IMR-90 (cell line): ENCODE measurements around the gene MYO10. TPM values are rescaled to one million over a fixed set of nuclear protein-coding genes. Genes with fewer than 3 reads are reported as not detected.

Experiments used
- ATAC-seq: fragments of 200-7000 bp; cut with Tn5 transposase; 2 replicates; pipeline ENCODE4 v1.9.1; 2020; ENCODE audit warnings: low read depth, mild to moderate bottlenecking, moderate library complexity
- BruUV-seq: library from RNA; stranded (reverse); fragments of 400-500 nt; replicated peaks from 2 replicates; lab custom pipeline; 2021; lab: Mats Ljungman, UMichigan
- CTCF ChIA-PET: fragments of 300-600 bp; formaldehyde crosslinking; extraction: SDS; loops from one replicate; lab custom pipeline; 2021; ENCODE audit warnings: antibody characterized with exemption; lab: Yijun Ruan, JAX
- POLR2A ChIA-PET: fragments of 300-600 bp; sonication (Branson Sonifier 250); formaldehyde crosslinking; loops from one replicate; lab custom pipeline; 2022; ENCODE audit warnings: antibody characterized with exemption; ENCODE audit not compliant: unreplicated experiment; lab: Charles Lee
- DNase-seq: peaks from one replicate; pipeline ENCODE4 v3.0.0; 2013
- H2AFZ ChIP-seq: replicated peaks from 2 replicates; pipeline ENCODE3; 2013; ENCODE audit warnings: low read length, mild to moderate bottlenecking; ENCODE audit not compliant: poor library complexity
- H2AK5ac ChIP-seq: 2 replicates; pipeline ENCODE4 v1.6.1; 2013; ENCODE audit warnings: low read depth, low read length, inconsistent platforms
- H2AK9ac ChIP-seq: replicated peaks from 2 replicates; pipeline ENCODE3; 2013; ENCODE audit warnings: mild to moderate bottlenecking, low read depth, low read length, moderate library complexity; ENCODE audit not compliant: poor library complexity
- H2BK120ac ChIP-seq: 2 replicates; pipeline ENCODE4 v1.6.1; 2013; ENCODE audit warnings: low read depth, low read length, inconsistent platforms
- H2BK15ac ChIP-seq: 3 replicates; pipeline ENCODE4 v1.6.1; 2013; ENCODE audit warnings: low read depth, low read length, inconsistent platforms
- H2BK20ac ChIP-seq: 2 replicates; pipeline ENCODE4 v1.6.1; 2013; ENCODE audit warnings: low read depth, mild to moderate bottlenecking, inconsistent platforms, low read length, moderate library complexity
- H2BK5ac ChIP-seq: 2 replicates; pipeline ENCODE4 v1.6.1; 2013; ENCODE audit warnings: mild to moderate bottlenecking, low read depth, low read length, inconsistent platforms; ENCODE audit not compliant: poor library complexity, severe bottlenecking
- H3K14ac ChIP-seq: replicated peaks from 2 replicates; pipeline ENCODE4 v1.6.1; 2013; ENCODE audit warnings: low read depth, low read length, inconsistent platforms
- H3K18ac ChIP-seq: 2 replicates; pipeline ENCODE4 v1.6.1; 2013; ENCODE audit warnings: low read depth, low read length, control low read depth
- H3K23ac ChIP-seq: 2 replicates; pipeline ENCODE4 v1.6.1; 2013; ENCODE audit warnings: low read depth, low read length, inconsistent platforms
- H3K27ac ChIP-seq: 2 replicates; pipeline ENCODE4 v1.5.1; 2013; ENCODE audit warnings: mild to moderate bottlenecking, control low read depth, low read length; ENCODE audit not compliant: insufficient read depth
- H3K27me3 ChIP-seq: 2 replicates; pipeline ENCODE4 v1.6.1; 2013; ENCODE audit warnings: low read length; ENCODE audit not compliant: control insufficient read depth, insufficient read depth
- H3K36me3 ChIP-seq: 2 replicates; pipeline ENCODE4 v1.6.1; 2013; ENCODE audit warnings: low read length, mixed read lengths; ENCODE audit not compliant: control insufficient read depth, insufficient read depth
- H3K4ac ChIP-seq: 2 replicates; pipeline ENCODE4 v1.6.1; 2013; ENCODE audit warnings: low read depth, low read length, inconsistent platforms
- H3K4me1 ChIP-seq: 2 replicates; pipeline ENCODE4 v1.6.1; 2013; ENCODE audit warnings: low read length, mixed read lengths; ENCODE audit not compliant: control insufficient read depth, insufficient read depth
- H3K4me2 ChIP-seq: 2 replicates; pipeline ENCODE4 v1.6.1; 2013; ENCODE audit warnings: low read depth, mild to moderate bottlenecking, control low read depth, low read length, moderate library complexity
- H3K4me3 ChIP-seq: 2 replicates; pipeline ENCODE4 v1.5.1; 2013; ENCODE audit warnings: low read depth, mild to moderate bottlenecking, control low read depth, low read length, moderate library complexity; ENCODE audit not compliant: insufficient read depth
- H3K56ac ChIP-seq: 2 replicates; pipeline ENCODE4 v1.6.1; 2013; ENCODE audit warnings: low read length, inconsistent platforms; ENCODE audit not compliant: insufficient read depth; ENCODE audit errors: extremely low read depth
- H3K79me1 ChIP-seq, 2 experiments: 2 replicates each; pipeline ENCODE4 v1.6.1; 2013; ENCODE audit warnings: low read length in 2 of 2, inconsistent platforms in 1 of 2, low read depth in 1 of 2
- H3K9ac ChIP-seq: 2 replicates; pipeline ENCODE4 v1.6.1; 2013; ENCODE audit warnings: low read depth, low read length, control low read depth
- H3K9me1 ChIP-seq: 2 replicates; pipeline ENCODE4 v1.6.1; 2013; ENCODE audit warnings: low read length, inconsistent platforms; ENCODE audit not compliant: insufficient read depth
- H3K9me3 ChIP-seq: 2 replicates; pipeline ENCODE4 v1.6.1; 2013; ENCODE audit warnings: low read length; ENCODE audit not compliant: control insufficient read depth, insufficient read depth
- H4K20me1 ChIP-seq: 2 replicates; pipeline ENCODE4 v1.6.1; 2013; ENCODE audit warnings: low read length, inconsistent platforms; ENCODE audit not compliant: insufficient read depth
- H4K5ac ChIP-seq: 2 replicates; pipeline ENCODE4 v1.6.1; 2013; ENCODE audit warnings: mild to moderate bottlenecking, low read depth, low read length, control low read depth
- H4K8ac ChIP-seq, 2 experiments: 2 replicates each; pipeline ENCODE4 v1.6.1; 2013; ENCODE audit warnings: low read depth in 2 of 2, low read length in 2 of 2, control low read depth in 1 of 2, inconsistent platforms in 1 of 2
- H4K91ac ChIP-seq: 2 replicates; pipeline ENCODE4 v1.6.1; 2013; ENCODE audit warnings: low read depth, low read length, inconsistent platforms; ENCODE audit not compliant: insufficient read depth
- CEBPB ChIP-seq: IDR thresholded peaks from 2 replicates; pipeline ENCODE4 v1.6.1; 2012; ENCODE audit warnings: low read depth, low read length, improper control_type of control experiment
- NFE2L2 ChIP-seq: fragments of 150-350 bp; IDR thresholded peaks from 2 replicates; pipeline ENCODE4 v1.6.1; 2016; ENCODE audit warnings: low read depth, mild to moderate bottlenecking, low read length
- RFX5 ChIP-seq: IDR thresholded peaks from 2 replicates; pipeline ENCODE4 v1.8.0; 2012; ENCODE audit warnings: low read depth, mild to moderate bottlenecking, low read length, moderate library complexity
- WGBS, 2 experiments: methylation state at CpG; one replicate each; pipeline versions ENCODE4 v1.1.5 to v1.1.7; 2013; ENCODE audit warnings: missing lambda C conversion rate in 2 of 2; ENCODE audit not compliant: insufficient read length in 1 of 2; ENCODE audit errors: extremely low coverage in 2 of 2; 5-methylcytosine and 5-hydroxymethylcytosine counted together
- dilution Hi-C: fragments of 300-500 bp; cut with HindIII; formaldehyde crosslinking; loops from one replicate; pipeline ENCODE4 v1.14.3; 2018; ENCODE audit warnings: low sequenced_read_pairs; ENCODE audit not compliant: unreplicated experiment
- in situ Hi-C: fragments of 300-500 bp; cut with MboI; formaldehyde crosslinking; loops from 3 replicates; pipeline ENCODE4 v1.14.3; 2019; ENCODE audit warnings: low sequenced_read_pairs, inconsistent platforms, mixed read lengths
- intact Hi-C: fragments of 100-400 bp; cut with micrococcal nuclease; formaldehyde crosslinking; loops from 2 replicates; pipeline ENCODE4 v1.10.0; 2022
- polyA plus RNA-seq, 3 experiments: library from polyadenylated mRNA; depleted of rRNA; stranded (reverse); fragments of >200 nt; gene quantifications; 2 replicates each; pipeline ENCODE4 v1.2.3, GENCODE V29; 2012; ENCODE audit warnings: low replicate concordance in 1 of 3
- total RNA-seq: library from RNA; depleted of rRNA; stranded (reverse); fragments of >200 nt; gene quantifications from 2 replicates; pipeline ENCODE4 v1.2.3, GENCODE V29; 2012
- TF ChIP-seq, protein P1 (sequence below): fragments of 150-350 bp; IDR thresholded peaks from 2 replicates; pipeline ENCODE4 v1.6.1; 2017; ENCODE audit warnings: mild to moderate bottlenecking, antibody characterized with exemption, low read length, low read depth

Gene MYO10
- total and polyA plus RNA-seq, 2 of the 4 experiments (the other 2 are of a cell fraction) = 39.9 to 115 TPM

DNA sequence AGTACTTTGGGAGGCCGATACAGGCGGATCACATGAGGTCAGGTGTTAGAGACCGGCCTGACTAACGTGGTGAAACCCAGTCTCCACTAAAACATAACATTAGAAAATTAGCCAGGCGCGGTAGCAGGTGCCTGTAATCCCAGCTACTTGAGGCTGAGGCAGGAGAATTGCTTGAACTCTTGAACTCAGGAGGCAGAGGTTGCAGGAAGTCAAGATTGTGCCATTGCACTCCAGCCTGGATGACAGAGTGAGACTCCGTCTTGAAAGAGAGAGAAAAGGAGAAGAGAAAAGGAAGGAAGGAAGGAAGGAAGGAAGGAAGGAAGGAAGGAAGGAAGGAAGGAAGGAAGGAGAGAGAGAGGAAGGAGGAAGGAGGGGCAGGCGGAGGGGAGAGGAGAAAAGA lies 45.1 kb downstream of the MYO10 start:
- no peak overlapping the region for H3K27ac ChIP-seq
- dilution Hi-C loops = no loop called here
- H3K4me3 ChIP-seq = no peak overlapping the region
- WGBS, 2 experiments = 60% methylated on average over 2 of the region's 8 CpGs; no CpG with 5 or more reads in 1 of the 2 experiments
- no peak overlapping the region for H2BK120ac ChIP-seq
- in situ Hi-C loops = no loop called here
- no peak overlapping the region for H3K56ac ChIP-seq
- no peak for TF ChIP-seq CEBPB
- TF ChIP-seq RFX5 = no peak
- TF ChIP-seq, protein P1, sequence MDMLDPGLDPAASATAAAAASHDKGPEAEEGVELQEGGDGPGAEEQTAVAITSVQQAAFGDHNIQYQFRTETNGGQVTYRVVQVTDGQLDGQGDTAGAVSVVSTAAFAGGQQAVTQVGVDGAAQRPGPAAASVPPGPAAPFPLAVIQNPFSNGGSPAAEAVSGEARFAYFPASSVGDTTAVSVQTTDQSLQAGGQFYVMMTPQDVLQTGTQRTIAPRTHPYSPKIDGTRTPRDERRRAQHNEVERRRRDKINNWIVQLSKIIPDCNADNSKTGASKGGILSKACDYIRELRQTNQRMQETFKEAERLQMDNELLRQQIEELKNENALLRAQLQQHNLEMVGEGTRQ = no peak
- no peak for TF ChIP-seq NFE2L2
- H4K20me1 ChIP-seq = peaks cover 98% of the 10 kb centered on the region
- intact Hi-C loops = no loop called here
- peaks cover 0 to 80% of the 10 kb centered on the region in 2 experiments; a peak in 2 of 4 replicates for H3K79me1 ChIP-seq
- peaks cover 42% of the 10 kb centered on the region for H3K4me1 ChIP-seq
- H3K9ac ChIP-seq = no peak overlapping the region
- H2AK9ac ChIP-seq = no peak overlapping the region
- no peak overlapping the region for H3K14ac ChIP-seq
- H3K23ac ChIP-seq = no peak overlapping the region
- no peak overlapping the region for H3K4ac ChIP-seq
- H3K4me2 ChIP-seq = no peak overlapping the region
- ChIA-PET CTCF (no interaction called here), POLR2A (no interaction called here)
- H2AK5ac ChIP-seq = no peak overlapping the region; the same call in 1 of the 2 replicates
- H3K36me3 ChIP-seq = no peaks in the 10 kb centered on the region
- H4K5ac ChIP-seq = no peak overlapping the region
- H4K8ac ChIP-seq = no peak overlapping the region
- no peak overlapping the region for H2BK20ac ChIP-seq
- no peak overlapping the region; the same call in 1 of the 2 replicates for H3K18ac ChIP-seq
- no peak overlapping the region for H2BK15ac ChIP-seq
- ATAC-seq (no peak), DNase-seq (no peak)
- peaks cover 46% of the 10 kb centered on the region for H3K9me1 ChIP-seq
- no TSS peak for BruUV-seq
- H2BK5ac ChIP-seq = no peak overlapping the region
- H3K9me3 ChIP-seq = no peaks in the 10 kb centered on the region
- no peak overlapping the region for H2AFZ ChIP-seq
- H3K27me3 ChIP-seq = no peaks in the 10 kb centered on the region
- H4K91ac ChIP-seq = no peak overlapping the region
